Neural cell (in vitro differentiated cells): ENCODE data around the gene SLCO4A1. TPM values are rescaled to one million over a fixed set of nuclear protein-coding genes. Genes with fewer than 3 reads are reported as not detected.

Source experiments
- H2AFZ ChIP-seq: fragments of 200-600, 300-800 bp; sonication (generic), shearing (Covaris generic); 2 replicates; pipeline ENCODE4 v1.6.0; 2014; ENCODE audit warnings: low read depth, mild to moderate bottlenecking, antibody characterized with exemption, low read length, moderate library complexity
- H3F3A ChIP-seq: fragments of 200-600 bp; shearing (Covaris generic); 2 replicates; pipeline ENCODE4 v1.6.1; 2016; ENCODE audit warnings: mild to moderate bottlenecking, moderate library complexity, mixed read lengths, antibody characterized with exemption, low read length; ENCODE audit not compliant: insufficient read depth, poor library complexity, severe bottlenecking
- H3K27ac ChIP-seq: fragments of 200-600, 300-800 bp; sonication (generic), shearing (Covaris generic); 2 replicates; pipeline ENCODE4 v1.5.1; 2014; ENCODE audit warnings: mild to moderate bottlenecking, low read length, moderate library complexity
- H3K27me3 ChIP-seq: fragments of 300-800, 200-600 bp; sonication (generic), shearing (Covaris generic); 2 replicates; pipeline ENCODE4 v1.6.0; 2014; ENCODE audit warnings: mild to moderate bottlenecking, low read depth, low read length, moderate library complexity; ENCODE audit not compliant: insufficient read depth
- H3K36me3 ChIP-seq: fragments of 300-800, 200-600 bp; sonication (generic), shearing (Covaris generic); 2 replicates; pipeline ENCODE4 v1.5.1; 2014; ENCODE audit warnings: mild to moderate bottlenecking, antibody characterized with exemption, low read length, moderate library complexity; ENCODE audit not compliant: insufficient read depth
- H3K4me2 ChIP-seq: fragments of 300-800, 200-600 bp; sonication (generic), shearing (Covaris generic); 2 replicates; pipeline ENCODE4 v1.6.0; 2014; ENCODE audit warnings: mild to moderate bottlenecking, low read length
- H3K4me3 ChIP-seq: fragments of 300-800, 200-600 bp; sonication (generic), shearing (Covaris generic); 2 replicates; pipeline ENCODE4 v1.5.1; 2014; ENCODE audit warnings: mild to moderate bottlenecking, low read length, moderate library complexity
- H3K79me2 ChIP-seq: fragments of 200-600 bp; shearing (Covaris generic); replicated peaks from 2 replicates; pipeline ENCODE4 v1.6.0; 2014; ENCODE audit warnings: mild to moderate bottlenecking, low read length, moderate library complexity; ENCODE audit not compliant: insufficient read depth
- H3K9ac ChIP-seq: fragments of 300-800, 200-600 bp; sonication (generic), shearing (Covaris generic); 2 replicates; pipeline ENCODE4 v1.6.1; 2016; ENCODE audit warnings: mild to moderate bottlenecking, low read length, mixed read lengths
- H3K9me2 ChIP-seq: fragments of 200-600 bp; shearing (Covaris generic); 2 replicates; pipeline ENCODE4 v1.6.1; 2016; ENCODE audit warnings: mild to moderate bottlenecking, low read length, mixed read lengths; ENCODE audit not compliant: insufficient read depth
- H3K9me3 ChIP-seq: fragments of 200-600, 300-800 bp; sonication (generic), shearing (Covaris generic); 2 replicates; pipeline ENCODE4 v1.6.1; 2016; ENCODE audit warnings: mild to moderate bottlenecking, mixed run types, low read length, moderate library complexity, mixed read lengths
- H4K20me1 ChIP-seq: fragments of 200-600 bp; shearing (Covaris generic); 2 replicates; pipeline ENCODE4 v1.6.1; 2016; ENCODE audit warnings: mild to moderate bottlenecking, mixed run types; ENCODE audit not compliant: insufficient read depth
- EP300 ChIP-seq: fragments of 450-650 bp; conservative IDR thresholded peaks from 2 replicates; pipeline ENCODE4 v1.6.1; 2014; ENCODE audit warnings: antibody characterized with exemption, mild to moderate bottlenecking, moderate library complexity; ENCODE audit not compliant: poor library complexity, severe bottlenecking
- EZH2 ChIP-seq: fragments of 200-600, 300-800 bp; shearing (Covaris generic), sonication (generic); IDR thresholded peaks from 2 replicates; pipeline ENCODE4 v1.6.1; 2014; ENCODE audit warnings: antibody characterized with exemption, low read length, borderline replicate concordance, mild to moderate bottlenecking; ENCODE audit not compliant: insufficient read depth, poor library complexity, severe bottlenecking
- MXI1 ChIP-seq: fragments of 450-650 bp; conservative IDR thresholded peaks from 2 replicates; pipeline ENCODE4 v1.6.1; 2014; ENCODE audit warnings: antibody characterized with exemption, mild to moderate bottlenecking; ENCODE audit not compliant: poor library complexity, severe bottlenecking
- POLR2AphosphoS5 ChIP-seq: IDR thresholded peaks from 2 replicates; pipeline ENCODE4 v1.6.1; 2012
- RAD21 ChIP-seq: fragments of 450-650 bp; conservative IDR thresholded peaks from 2 replicates; pipeline ENCODE4 v1.6.1; 2014; ENCODE audit warnings: antibody characterized with exemption, mild to moderate bottlenecking, moderate library complexity
- SMC3 ChIP-seq: fragments of 450-650 bp; conservative IDR thresholded peaks from 2 replicates; pipeline ENCODE4 v1.6.1; 2014; ENCODE audit warnings: antibody characterized with exemption, mild to moderate bottlenecking, moderate library complexity; ENCODE audit not compliant: poor library complexity
- TAF1 ChIP-seq: IDR thresholded peaks from 2 replicates; pipeline ENCODE4 v1.6.1; 2012; ENCODE audit warnings: low read depth
- polyA plus RNA-seq: library from polyadenylated mRNA; depleted of rRNA; stranded (reverse); fragments of >200 nt; gene quantifications from 2 replicates; pipeline ENCODE4 v1.2.3, GENCODE V29; 2014
- TF ChIP-seq, protein P1 (sequence below): IDR thresholded peaks from 2 replicates; pipeline ENCODE4 v1.6.1; 2012; ENCODE audit warnings: borderline replicate concordance
- TF ChIP-seq, protein P2 (sequence below): fragments of 450-650 bp; IDR thresholded peaks from 2 replicates; pipeline ENCODE4 v1.5.1; 2014; ENCODE audit warnings: antibody characterized with exemption, mild to moderate bottlenecking, moderate library complexity; ENCODE audit not compliant: poor library complexity, severe bottlenecking

SLCO4A1 gene
- polyA plus RNA-seq, 1 donor from 2014 or later: 3.5 TPM

DNA sequence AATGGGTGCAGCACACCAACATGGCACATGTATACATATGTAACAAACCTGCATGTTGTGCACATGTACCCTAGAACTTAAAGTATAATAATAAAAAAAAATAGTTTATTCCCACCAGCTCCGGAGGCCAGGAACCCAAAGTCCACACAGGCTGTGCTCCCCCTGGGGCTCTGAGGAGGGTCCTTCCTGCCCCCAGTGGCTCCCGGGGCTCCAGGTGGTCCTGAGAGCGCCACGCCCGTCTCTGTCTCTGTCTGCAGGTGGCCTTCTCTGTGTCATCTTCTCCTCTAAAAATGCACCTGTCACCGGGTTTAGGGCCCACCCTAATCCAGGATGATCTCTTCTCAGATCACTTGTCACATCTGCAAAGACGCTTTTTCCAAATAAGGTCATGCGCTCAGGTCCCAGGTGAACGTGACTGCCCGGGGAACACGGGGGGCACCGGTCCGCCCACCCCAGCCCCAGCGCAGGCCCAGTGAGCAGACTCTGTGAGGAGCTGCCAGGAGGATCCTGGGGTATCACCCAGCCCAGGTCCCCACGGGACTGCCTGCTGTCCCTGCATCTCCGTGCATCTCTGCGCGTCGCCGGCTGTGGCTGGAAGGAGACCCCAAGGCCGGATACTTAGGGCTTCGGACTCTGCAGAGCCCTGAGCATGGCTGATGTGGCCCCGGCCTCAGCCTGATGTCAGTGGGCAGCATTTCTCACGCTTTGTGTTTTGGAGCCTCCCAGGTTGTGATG, 11.8 kb downstream of the SLCO4A1 start:
- Histone ChIP-seq H3K4me2 (no peak overlapping the region), H3K9me3 (no peaks in the 10 kb centered on the region), H2AFZ (no peak overlapping the region), H4K20me1 (no peaks in the 10 kb centered on the region), H3K27ac (no peak overlapping the region), H3K79me2 (no peaks in the 10 kb centered on the region), H3F3A (no peaks in the 10 kb centered on the region), H3K9me2 (no peaks in the 10 kb centered on the region), H3K27me3 (no peaks in the 10 kb centered on the region), H3K9ac (no peak overlapping the region), H3K36me3 (no peaks in the 10 kb centered on the region), H3K4me3 (no peak overlapping the region)
- TF ChIP-seq TAF1: no peak
- TF ChIP-seq RAD21: no peak
- no peak for TF ChIP-seq EP300
- TF ChIP-seq, protein P1, sequence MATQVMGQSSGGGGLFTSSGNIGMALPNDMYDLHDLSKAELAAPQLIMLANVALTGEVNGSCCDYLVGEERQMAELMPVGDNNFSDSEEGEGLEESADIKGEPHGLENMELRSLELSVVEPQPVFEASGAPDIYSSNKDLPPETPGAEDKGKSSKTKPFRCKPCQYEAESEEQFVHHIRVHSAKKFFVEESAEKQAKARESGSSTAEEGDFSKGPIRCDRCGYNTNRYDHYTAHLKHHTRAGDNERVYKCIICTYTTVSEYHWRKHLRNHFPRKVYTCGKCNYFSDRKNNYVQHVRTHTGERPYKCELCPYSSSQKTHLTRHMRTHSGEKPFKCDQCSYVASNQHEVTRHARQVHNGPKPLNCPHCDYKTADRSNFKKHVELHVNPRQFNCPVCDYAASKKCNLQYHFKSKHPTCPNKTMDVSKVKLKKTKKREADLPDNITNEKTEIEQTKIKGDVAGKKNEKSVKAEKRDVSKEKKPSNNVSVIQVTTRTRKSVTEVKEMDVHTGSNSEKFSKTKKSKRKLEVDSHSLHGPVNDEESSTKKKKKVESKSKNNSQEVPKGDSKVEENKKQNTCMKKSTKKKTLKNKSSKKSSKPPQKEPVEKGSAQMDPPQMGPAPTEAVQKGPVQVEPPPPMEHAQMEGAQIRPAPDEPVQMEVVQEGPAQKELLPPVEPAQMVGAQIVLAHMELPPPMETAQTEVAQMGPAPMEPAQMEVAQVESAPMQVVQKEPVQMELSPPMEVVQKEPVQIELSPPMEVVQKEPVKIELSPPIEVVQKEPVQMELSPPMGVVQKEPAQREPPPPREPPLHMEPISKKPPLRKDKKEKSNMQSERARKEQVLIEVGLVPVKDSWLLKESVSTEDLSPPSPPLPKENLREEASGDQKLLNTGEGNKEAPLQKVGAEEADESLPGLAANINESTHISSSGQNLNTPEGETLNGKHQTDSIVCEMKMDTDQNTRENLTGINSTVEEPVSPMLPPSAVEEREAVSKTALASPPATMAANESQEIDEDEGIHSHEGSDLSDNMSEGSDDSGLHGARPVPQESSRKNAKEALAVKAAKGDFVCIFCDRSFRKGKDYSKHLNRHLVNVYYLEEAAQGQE: no peak
- TF ChIP-seq MXI1: no peak
- TF ChIP-seq SMC3: no peak

DNA sequence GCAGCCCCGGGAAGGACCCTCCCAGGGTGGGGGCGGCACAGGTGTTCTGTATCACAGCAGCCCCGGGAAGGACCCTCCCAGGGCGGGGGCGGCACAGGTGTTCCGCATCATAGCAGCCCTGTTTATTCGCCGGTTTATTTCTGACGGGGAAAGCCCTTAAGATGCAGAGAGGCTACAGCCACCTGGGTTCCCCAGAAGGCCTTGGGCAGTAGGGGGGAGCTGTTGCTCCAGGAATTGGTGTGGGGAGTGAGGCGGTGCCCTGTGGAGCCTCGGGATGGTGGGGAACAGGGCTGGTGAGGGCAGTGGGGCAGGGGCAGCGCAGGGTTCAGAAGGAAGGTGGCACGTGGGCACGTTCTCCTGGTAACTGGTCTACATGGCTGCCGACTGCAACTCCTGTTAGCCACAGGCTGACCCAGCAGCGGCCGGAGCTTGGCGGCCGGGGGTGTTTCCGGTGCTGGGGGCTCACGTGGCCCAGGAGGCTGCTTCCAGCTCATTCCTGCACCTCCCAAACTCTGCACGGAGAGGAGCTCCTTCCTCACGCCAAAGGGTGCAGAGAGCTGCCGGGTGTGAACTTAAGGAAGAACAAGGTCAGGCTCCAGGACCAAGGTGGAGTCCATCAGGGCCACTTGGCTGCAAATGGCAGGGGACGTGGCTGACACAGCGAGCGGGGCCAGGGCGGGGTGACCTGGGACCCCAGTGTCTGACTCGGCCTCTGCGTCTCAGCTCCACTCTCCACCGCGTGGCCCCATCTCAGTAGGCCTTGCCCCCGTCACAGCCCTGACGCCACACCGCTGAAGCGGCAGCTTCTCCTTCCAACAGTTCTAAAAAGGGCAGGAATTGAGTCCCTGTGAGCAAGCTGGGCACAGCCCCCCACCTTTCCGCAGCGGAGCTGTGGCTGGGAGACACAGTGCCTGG, 13.2 kb downstream of the SLCO4A1 start:
- Histone ChIP-seq H3K27ac (no peak overlapping the region), H3K9me2 (no peaks in the 10 kb centered on the region), H4K20me1 (no peaks in the 10 kb centered on the region), H3K4me2 (no peak overlapping the region), H3K27me3 (no peaks in the 10 kb centered on the region), H3K9me3 (no peaks in the 10 kb centered on the region), H3K79me2 (no peaks in the 10 kb centered on the region), H2AFZ (no peak overlapping the region), H3K4me3 (no peak overlapping the region), H3K9ac (no peak overlapping the region), H3K36me3 (no peaks in the 10 kb centered on the region), H3F3A (no peaks in the 10 kb centered on the region)
- TF ChIP-seq, protein P1: no peak
- TF ChIP-seq EP300 (no peak), TAF1 (no peak), POLR2AphosphoS5 (no peak), EZH2 (no peak), MXI1 (no peak), SMC3 (no peak), RAD21 (no peak)
- TF ChIP-seq, protein P2, sequence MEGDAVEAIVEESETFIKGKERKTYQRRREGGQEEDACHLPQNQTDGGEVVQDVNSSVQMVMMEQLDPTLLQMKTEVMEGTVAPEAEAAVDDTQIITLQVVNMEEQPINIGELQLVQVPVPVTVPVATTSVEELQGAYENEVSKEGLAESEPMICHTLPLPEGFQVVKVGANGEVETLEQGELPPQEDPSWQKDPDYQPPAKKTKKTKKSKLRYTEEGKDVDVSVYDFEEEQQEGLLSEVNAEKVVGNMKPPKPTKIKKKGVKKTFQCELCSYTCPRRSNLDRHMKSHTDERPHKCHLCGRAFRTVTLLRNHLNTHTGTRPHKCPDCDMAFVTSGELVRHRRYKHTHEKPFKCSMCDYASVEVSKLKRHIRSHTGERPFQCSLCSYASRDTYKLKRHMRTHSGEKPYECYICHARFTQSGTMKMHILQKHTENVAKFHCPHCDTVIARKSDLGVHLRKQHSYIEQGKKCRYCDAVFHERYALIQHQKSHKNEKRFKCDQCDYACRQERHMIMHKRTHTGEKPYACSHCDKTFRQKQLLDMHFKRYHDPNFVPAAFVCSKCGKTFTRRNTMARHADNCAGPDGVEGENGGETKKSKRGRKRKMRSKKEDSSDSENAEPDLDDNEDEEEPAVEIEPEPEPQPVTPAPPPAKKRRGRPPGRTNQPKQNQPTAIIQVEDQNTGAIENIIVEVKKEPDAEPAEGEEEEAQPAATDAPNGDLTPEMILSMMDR: no peak
